GM12878 (cell line): ENCODE measurements around the gene TLX2. TPM values are rescaled to one million over a fixed set of nuclear protein-coding genes. Genes with fewer than 3 reads are reported as not detected.

Experiments used
- ATAC-seq: fragments of 200-7000 bp; cut with Tn5 transposase; 3 replicates; pipeline ENCODE4 v1.9.1; 2020; ENCODE audit warnings: mild to moderate bottlenecking, moderate library complexity
- BruUV-seq: library from RNA; stranded (reverse); fragments of 400-500 nt; replicated peaks from 2 replicates; lab custom pipeline; 2021; lab: Mats Ljungman, UMichigan
- CTCF ChIA-PET: fragments of 300-600 bp; sonication (Branson Sonifier 250); formaldehyde crosslinking; extraction: SDS; loops from one replicate; lab custom pipeline; 2021; ENCODE audit warnings: inconsistent platforms; lab: Yijun Ruan, JAX
- POLR2A ChIA-PET: fragments of 350-600 bp; formaldehyde crosslinking; extraction: SDS; loops from one replicate; lab custom pipeline; 2021; ENCODE audit warnings: inconsistent platforms; lab: Charles Lee
- RAD21 ChIA-PET: fragments of 300-600 bp; sonication (Branson Sonifier 250); formaldehyde crosslinking; loops from one replicate; lab custom pipeline; 2023; ENCODE audit warnings: antibody characterized with exemption; ENCODE audit not compliant: unreplicated experiment; lab: Charles Lee
- SMC1A ChIA-PET: fragments of 300-600 bp; sonication (Branson Sonifier 250); formaldehyde crosslinking; loops from one replicate; lab custom pipeline; 2023; ENCODE audit not compliant: unreplicated experiment, uncharacterized antibody; lab: Charles Lee
- DNase-seq: peaks from one replicate; pipeline ENCODE4 v3.0.0-alpha.2; 2011; ENCODE audit warnings: low read depth, low spot score
- FAIRE-seq: peaks from 3 replicates; lab custom pipeline; 2011; peaks lifted over from hg19 to GRCh38; lab: Jason Lieb, UNC
- H2AFZ ChIP-seq: 2 replicates; pipeline ENCODE4 v1.6.0; 2011; ENCODE audit warnings: low read depth, low read length, control low read depth; ENCODE audit not compliant: control insufficient read depth
- H3K27ac ChIP-seq: 2 replicates; pipeline ENCODE4 v1.5.1; 2011; ENCODE audit warnings: control low read depth; ENCODE audit not compliant: control insufficient read depth, insufficient read depth
- H3K27me3 ChIP-seq, 2 experiments: replicated peaks in 1 of 2; 2 replicates each; pipeline versions ENCODE4 v1.6.0 to v1.6.1; 2011; ENCODE audit warnings: low read length in 1 of 2; ENCODE audit not compliant: control insufficient read depth in 2 of 2, insufficient read depth in 2 of 2
- H3K36me3 ChIP-seq, 2 experiments: 2 replicates each; pipeline ENCODE4 v1.5.1; 2011; ENCODE audit warnings: low read length in 1 of 2; ENCODE audit not compliant: control insufficient read depth in 2 of 2, insufficient read depth in 2 of 2
- H3K4me1 ChIP-seq: 2 replicates; pipeline ENCODE4 v1.6.1; 2011; ENCODE audit warnings: mild to moderate bottlenecking, low read length, moderate library complexity, mixed read lengths; ENCODE audit not compliant: control insufficient read depth, insufficient read depth
- H3K4me2 ChIP-seq: 2 replicates; pipeline ENCODE4 v1.6.0; 2011; ENCODE audit warnings: control low read depth; ENCODE audit not compliant: control insufficient read depth, insufficient read depth
- H3K4me3 ChIP-seq: fragments of 200-600 bp; sonication (generic); 2 replicates; pipeline ENCODE4 v1.5.1; 2016
- H3K79me2 ChIP-seq: 2 replicates; pipeline ENCODE4 v1.6.0; 2011; ENCODE audit warnings: low read length; ENCODE audit not compliant: control insufficient read depth, insufficient read depth
- H3K9ac ChIP-seq: 2 replicates; pipeline ENCODE4 v1.8.0; 2011; ENCODE audit warnings: low read length, control low read depth, mixed read lengths; ENCODE audit not compliant: control insufficient read depth, insufficient read depth
- H3K9me3 ChIP-seq: replicated peaks from 3 replicates; pipeline ENCODE4 v1.5.1; 2011; ENCODE audit warnings: mild to moderate bottlenecking, low read length; ENCODE audit not compliant: control insufficient read depth, insufficient read depth
- H4K20me1 ChIP-seq: 2 replicates; pipeline ENCODE4 v1.6.0; 2011; ENCODE audit not compliant: control insufficient read depth, insufficient read depth
- CHD1 ChIP-seq: IDR thresholded peaks from 2 replicates; pipeline ENCODE4 v1.6.1; 2012; ENCODE audit warnings: low read depth, low read length, improper control_type of control experiment
- EGR1 ChIP-seq, 2 experiments: IDR thresholded peaks; 1 replicate in 1 of 2; 2 replicates in 1 of 2; pipeline ENCODE4 v1.6.1; 2011 to 2012; ENCODE audit warnings: low read depth in 2 of 2, low read length in 2 of 2, borderline replicate concordance in 1 of 2, mild to moderate bottlenecking in 1 of 2, moderate library complexity in 1 of 2
- FOXM1 ChIP-seq: IDR thresholded peaks from 2 replicates; pipeline ENCODE4 v1.6.1; 2012; ENCODE audit warnings: low read depth, mild to moderate bottlenecking, inconsistent platforms, low read length, moderate library complexity
- HDAC2 ChIP-seq: fragments of 200-600 bp; sonication (generic); IDR thresholded peaks from 2 replicates; pipeline ENCODE4 v1.6.1; 2017
- HDAC6 ChIP-seq: fragments of 200-600 bp; sonication (generic); IDR thresholded peaks from one replicate; pipeline ENCODE4 v1.8.0; 2017; ENCODE audit warnings: antibody characterized with exemption; ENCODE audit not compliant: unreplicated experiment
- MYB ChIP-seq: fragments of 150-350 bp; IDR thresholded peaks from 2 replicates; pipeline ENCODE4 v1.6.1; 2014; ENCODE audit warnings: mild to moderate bottlenecking, low read depth, low read length, borderline replicate concordance
- TBL1XR1 ChIP-seq: IDR thresholded peaks from 2 replicates; pipeline ENCODE4 v1.6.1; 2012; ENCODE audit warnings: low read depth, low read length, improper control_type of control experiment
- WRNIP1 ChIP-seq: IDR thresholded peaks from 2 replicates; pipeline ENCODE4 v1.6.1; 2011; ENCODE audit warnings: low read depth, low read length, improper control_type of control experiment, borderline replicate concordance
- ZNF384 ChIP-seq: IDR thresholded peaks from 2 replicates; pipeline ENCODE4 v1.6.1; 2012; ENCODE audit warnings: low read depth, mild to moderate bottlenecking, low read length, improper control_type of control experiment, borderline replicate concordance
- ZNF592 ChIP-seq: fragments of 450-650 bp; IDR thresholded peaks from 2 replicates; pipeline ENCODE4 v1.6.1; 2017; ENCODE audit warnings: mild to moderate bottlenecking, moderate library complexity
- WGBS: methylation state at CpG from one replicate; pipeline ENCODE4 v1.1.6; 2016; ENCODE audit warnings: low lambda C conversion rate; ENCODE audit not compliant: insufficient replicate concordance, insufficient coverage; ENCODE audit errors: missing lambda C conversion rate; 5-methylcytosine and 5-hydroxymethylcytosine counted together
- in situ Hi-C: fragments of 300-500 bp; cut with MboI; formaldehyde crosslinking; loops from 9 replicates; pipeline ENCODE4 v1.14.3; 2018; ENCODE audit warnings: mixed read lengths
- intact Hi-C: fragments of 100-400 bp; cut with micrococcal nuclease; formaldehyde crosslinking; loops from one replicate; pipeline ENCODE4 v1.14.2; 2022; ENCODE audit not compliant: unreplicated experiment
- polyA plus RNA-seq, 11 experiments: library from polyadenylated mRNA; depleted of rRNA in 4 of 11; unstranded in 6 of 11; stranded (reverse) in 5 of 11; fragments of >200 nt; fragmentation: Nextera tagmentation in 4 of 11; fragmentation: Illumina TruSeq in 1 of 11; extraction: Ambion mirVana in 4 of 11; extraction: Trizol in 1 of 11; gene quantifications; 1 replicate in 1 of 11; 2 replicates in 10 of 11; pipeline versions ENCODE4 v1.2.1 to v1.2.3, GENCODE V29; 2011 to 2016; ENCODE audit warnings: inconsistent platforms in 2 of 11, missing spikeins in 2 of 11, low read depth in 1 of 11
- total RNA-seq, 4 experiments: library from RNA; depleted of rRNA in 3 of 4; stranded (reverse); fragments of >200 nt in 3 of 4; fragmentation: Illumina TruSeq in 1 of 4; extraction: Trizol in 1 of 4; gene quantifications; 2 replicates each; pipeline versions ENCODE4 v1.2.1 to v1.2.3, GENCODE V29; 2013 to 2021
- TF ChIP-seq, protein P1 (sequence below): IDR thresholded peaks from 2 replicates; pipeline ENCODE4 v1.6.1; 2012; ENCODE audit warnings: mild to moderate bottlenecking, low read depth, low read length
- TF ChIP-seq, protein P2 (sequence below): IDR thresholded peaks from 2 replicates; pipeline ENCODE4 v1.6.1; 2011; ENCODE audit warnings: mild to moderate bottlenecking, low read depth, low read length, moderate library complexity; ENCODE audit not compliant: insufficient replicate concordance

Gene TLX2
- total and polyA plus RNA-seq, 10 of the 15 experiments (the other 5 are each of a cell fraction or from before 2014, with no cell fraction given), result 0.06 to 5.5 (median 3.6) TPM; not detected in 1

- Histone ChIP-seq H3K9ac (peak overlapping the region; percentile 82), H3K4me2 (peak overlapping the region; percentile 95), H3K36me3 (no peaks in the 10 kb centered on the region; a peak in 1 of 4 replicates), H3K27ac (peak overlapping the region; percentile 67), H3K27me3 (no peaks in the 10 kb centered on the region), H3K9me3 (no peaks in the 10 kb centered on the region), H3K79me2 (peaks cover 69% of the 10 kb centered on the region), H2AFZ (peak overlapping the region; percentile 71), H4K20me1 (no peaks in the 10 kb centered on the region), H3K4me1 (peaks cover 33% of the 10 kb centered on the region), H3K4me3 (peak overlapping the region; percentile 95)
- POLR2A ChIA-PET, result interaction anchor here (1.3 to 17.8 kb wide), 6 partner anchors 10 to 42 kb away, joined by 3 to 441 read pairs (median 6); partner anchors contain the start of genes AUP1, HTRA2 and PCGF1
- SMC1A ChIA-PET, result interaction anchor here (1.1 to 6.8 kb wide), 8 partner anchors 11 to 42 kb away, joined by 3 to 106 read pairs (median 38); partner anchors contain the start of genes AUP1 and HTRA2
- CTCF ChIA-PET, result interaction anchor here (0.7 to 14.3 kb wide), 4 partner anchors 10 to 66 kb away, joined by 3 to 115 read pairs (median 52); partner anchors contain the start of genes AUP1, CCDC142, DQX1 and HTRA2
- intact Hi-C loops, result no loop called here
- ATAC-seq (peak; percentile 57), DNase-seq (no peak), FAIRE-seq (no peak)
- RAD21 ChIA-PET, result interaction anchor here (0.6 to 8.6 kb wide), 7 partner anchors 19 to 91 kb away, joined by 3 to 96 read pairs (median 24); partner anchors contain the start of genes AUP1, HTRA2 and WBP1
- TSS peak; percentile 67 for BruUV-seq
- in situ Hi-C loops, result no loop called here
- 3% methylated on average over 85 of the region's 85 CpGs for WGBS
- TF ChIP-seq ZNF384 (no peak), ZNF592 (0 out of 2 replicates have a peak, but pooled peaks have one; percentile 18), HDAC6 (no peak), FOXM1 (no peak), TBL1XR1 (no peak), CHD1 (no peak), HDAC2 (no peak), MYB (no peak), WRNIP1 (no peak), EGR1 (IDR thresholded peaks at IDR 0.05; ENCODE audit: borderline replicate concordance in 1 of 2, low read depth in 2 of 2, low read length in 2 of 2) (peak in 1 of 2 experiments; percentile 93; a peak in 2 of 3 replicates)
- TF ChIP-seq, protein P1, sequence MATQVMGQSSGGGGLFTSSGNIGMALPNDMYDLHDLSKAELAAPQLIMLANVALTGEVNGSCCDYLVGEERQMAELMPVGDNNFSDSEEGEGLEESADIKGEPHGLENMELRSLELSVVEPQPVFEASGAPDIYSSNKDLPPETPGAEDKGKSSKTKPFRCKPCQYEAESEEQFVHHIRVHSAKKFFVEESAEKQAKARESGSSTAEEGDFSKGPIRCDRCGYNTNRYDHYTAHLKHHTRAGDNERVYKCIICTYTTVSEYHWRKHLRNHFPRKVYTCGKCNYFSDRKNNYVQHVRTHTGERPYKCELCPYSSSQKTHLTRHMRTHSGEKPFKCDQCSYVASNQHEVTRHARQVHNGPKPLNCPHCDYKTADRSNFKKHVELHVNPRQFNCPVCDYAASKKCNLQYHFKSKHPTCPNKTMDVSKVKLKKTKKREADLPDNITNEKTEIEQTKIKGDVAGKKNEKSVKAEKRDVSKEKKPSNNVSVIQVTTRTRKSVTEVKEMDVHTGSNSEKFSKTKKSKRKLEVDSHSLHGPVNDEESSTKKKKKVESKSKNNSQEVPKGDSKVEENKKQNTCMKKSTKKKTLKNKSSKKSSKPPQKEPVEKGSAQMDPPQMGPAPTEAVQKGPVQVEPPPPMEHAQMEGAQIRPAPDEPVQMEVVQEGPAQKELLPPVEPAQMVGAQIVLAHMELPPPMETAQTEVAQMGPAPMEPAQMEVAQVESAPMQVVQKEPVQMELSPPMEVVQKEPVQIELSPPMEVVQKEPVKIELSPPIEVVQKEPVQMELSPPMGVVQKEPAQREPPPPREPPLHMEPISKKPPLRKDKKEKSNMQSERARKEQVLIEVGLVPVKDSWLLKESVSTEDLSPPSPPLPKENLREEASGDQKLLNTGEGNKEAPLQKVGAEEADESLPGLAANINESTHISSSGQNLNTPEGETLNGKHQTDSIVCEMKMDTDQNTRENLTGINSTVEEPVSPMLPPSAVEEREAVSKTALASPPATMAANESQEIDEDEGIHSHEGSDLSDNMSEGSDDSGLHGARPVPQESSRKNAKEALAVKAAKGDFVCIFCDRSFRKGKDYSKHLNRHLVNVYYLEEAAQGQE, result no peak
- TF ChIP-seq, protein P2, sequence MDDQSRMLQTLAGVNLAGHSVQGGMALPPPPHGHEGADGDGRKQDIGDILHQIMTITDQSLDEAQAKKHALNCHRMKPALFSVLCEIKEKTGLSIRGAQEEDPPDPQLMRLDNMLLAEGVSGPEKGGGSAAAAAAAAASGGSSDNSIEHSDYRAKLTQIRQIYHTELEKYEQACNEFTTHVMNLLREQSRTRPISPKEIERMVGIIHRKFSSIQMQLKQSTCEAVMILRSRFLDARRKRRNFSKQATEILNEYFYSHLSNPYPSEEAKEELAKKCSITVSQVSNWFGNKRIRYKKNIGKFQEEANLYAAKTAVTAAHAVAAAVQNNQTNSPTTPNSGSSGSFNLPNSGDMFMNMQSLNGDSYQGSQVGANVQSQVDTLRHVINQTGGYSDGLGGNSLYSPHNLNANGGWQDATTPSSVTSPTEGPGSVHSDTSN, result no peak
Measured at GRCh38 chr2:74548900-74549826, 34.9 kb downstream of the TLX2 start.
